GM21423 (cell line): ENCODE data around the gene KRT7.
"Not testable (repeated sequence)": the region's sequence is repeated elsewhere in the genome, so short reads cannot be mapped to it uniquely, and the experiment has no call there.

Experiments used
- ATAC-seq: cut with Tn5 transposase; IDR thresholded peaks from one replicate; pipeline ENCODE4 v1.9.1; 2021; ENCODE audit warnings: mild to moderate bottlenecking, moderate library complexity; ENCODE audit not compliant: unreplicated experiment

KRT7 gene

GRCh38 chr12:52254965-52255751, 22.1 kb downstream of the KRT7 start:
- ATAC-seq: no peak

- no peak for ATAC-seq
These were observed 23.0 kb downstream of the KRT7 start for GRCh38 chr12:52255926-52256583.

- ATAC-seq: no peak
These were observed 23.5 kb downstream of the KRT7 start for GRCh38 chr12:52256584-52256935.

- no peak for ATAC-seq
These were observed 24.1 kb downstream of the KRT7 start for GRCh38 chr12:52257074-52257551.

- not testable (repeated sequence) for ATAC-seq
These were observed 24.9 kb downstream of the KRT7 start for GRCh38 chr12:52257922-52258321.

GRCh38 chr12:52258335-52258901, 25.4 kb downstream of the KRT7 start:
- ATAC-seq: no peak

- no peak for ATAC-seq
These were observed 26.7 kb downstream of the KRT7 start for GRCh38 chr12:52259657-52260243.

GRCh38 chr12:52260361-52261207, 27.5 kb downstream of the KRT7 start:
- no peak for ATAC-seq

GRCh38 chr12:52261208-52261484, 28.1 kb downstream of the KRT7 start:
- ATAC-seq: no peak

GRCh38 chr12:52262286-52262685, 29.2 kb downstream of the KRT7 start:
- no peak for ATAC-seq

- ATAC-seq: no peak
These were observed 30.9 kb downstream of the KRT7 start for GRCh38 chr12:52263761-52264434.

- ATAC-seq: no peak
These were observed 31.4 kb downstream of the KRT7 start for GRCh38 chr12:52264435-52264825.

- ATAC-seq: no peak
These were observed 33.5 kb downstream of the KRT7 start for GRCh38 chr12:52266514-52266913.

- no peak for ATAC-seq
These were observed 34.2 kb downstream of the KRT7 start for GRCh38 chr12:52267266-52267665.

- ATAC-seq: no peak
These were observed 34.7 kb downstream of the KRT7 start for GRCh38 chr12:52267699-52268098.

GRCh38 chr12:52268212-52268611, 35.2 kb downstream of the KRT7 start:
- ATAC-seq: no peak

GRCh38 chr12:52270541-52271070, 37.6 kb downstream of the KRT7 start:
- ATAC-seq: no peak

GRCh38 chr12:52271158-52271557, 38.1 kb downstream of the KRT7 start:
- ATAC-seq: no peak

GRCh38 chr12:52274521-52275120, 41.6 kb downstream of the KRT7 start, which contains the start of gene KRT86:
Gene KRT86 (plus strand): TSS chr12:52274645. CDS start chr12:52301917, 27,272 bp downstream.
- no peak for ATAC-seq

- ATAC-seq: no peak
These were observed 42.6 kb downstream of the KRT7 start for GRCh38 chr12:52275686-52276085.
